HTERT RPE-1 (cell line): ENCODE measurements around the gene ACOX2.
"Not testable (repeated sequence)": the region's sequence is repeated elsewhere in the genome, so short reads cannot be mapped to it uniquely, and the experiment has no call there.

Source experiments
- in situ Hi-C: fragments of 300-500 bp; cut with MboI; formaldehyde crosslinking; loops from 4 replicates; pipeline ENCODE4 v1.14.3; 2020; ENCODE audit warnings: low sequenced_read_pairs

Gene ACOX2

GRCh38 chr3:58535531-58536500, 1.2 kb downstream of the ACOX2 start:
- in situ Hi-C loops = no loop called here

- in situ Hi-C loops = no loop called here
These were observed 2.1 kb downstream of the ACOX2 start for GRCh38 chr3:58534592-58535494.

- in situ Hi-C loops = no loop called here
These were observed 4.2 kb downstream of the ACOX2 start for GRCh38 chr3:58532794-58533220.

- in situ Hi-C loops = no loop called here
These were observed 5.0 kb downstream of the ACOX2 start for GRCh38 chr3:58531956-58532355.

GRCh38 chr3:58531555-58531954, 5.4 kb downstream of the ACOX2 start:
- in situ Hi-C loops = no loop called here

- in situ Hi-C loops = no loop called here
These were observed 6.6 kb downstream of the ACOX2 start for GRCh38 chr3:58530354-58530865.

GRCh38 chr3:58529516-58530353, 7.3 kb downstream of the ACOX2 start:
- in situ Hi-C loops = no loop called here

GRCh38 chr3:58528629-58529028, 8.4 kb downstream of the ACOX2 start:
- in situ Hi-C loops = no loop called here

GRCh38 chr3:58527440-58527839, 9.6 kb downstream of the ACOX2 start:
- in situ Hi-C loops = not testable (repeated sequence)

- in situ Hi-C loops = no loop called here
These were observed 10.5 kb downstream of the ACOX2 start for GRCh38 chr3:58526515-58526957.

- in situ Hi-C loops = no loop called here
These were observed 12.6 kb downstream of the ACOX2 start for GRCh38 chr3:58524326-58524888.

- in situ Hi-C loops = no loop called here
These were observed 14.1 kb downstream of the ACOX2 start for GRCh38 chr3:58522759-58523425.

GRCh38 chr3:58521917-58522631, 14.9 kb downstream of the ACOX2 start:
- in situ Hi-C loops = no loop called here

GRCh38 chr3:58521336-58521670, 15.7 kb downstream of the ACOX2 start:
- in situ Hi-C loops = no loop called here

GRCh38 chr3:58520403-58521335, 16.3 kb downstream of the ACOX2 start:
- in situ Hi-C loops = no loop called here

GRCh38 chr3:58519668-58520402, 17.2 kb downstream of the ACOX2 start:
- in situ Hi-C loops = no loop called here

GRCh38 chr3:58518291-58518789, 18.6 kb downstream of the ACOX2 start:
- in situ Hi-C loops = no loop called here
